NCI-H2171 (cell line): ENCODE measurements around the gene TP53TG3F.
"Not testable (repeated sequence)": the region's sequence is repeated elsewhere in the genome, so short reads cannot be mapped to it uniquely, and the experiment has no call there.

Source experiments
- DNase-seq: peaks from one replicate; lab custom pipeline; 2025; lab: John Stamatoyannopoulos, UW

Gene TP53TG3F, protein sequence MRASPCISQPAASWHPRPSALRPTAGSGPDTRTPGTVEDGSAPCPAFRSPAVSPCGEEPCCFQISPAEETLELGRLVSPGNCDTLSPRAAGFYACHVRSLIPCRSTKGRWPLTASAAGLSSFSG

DNA sequence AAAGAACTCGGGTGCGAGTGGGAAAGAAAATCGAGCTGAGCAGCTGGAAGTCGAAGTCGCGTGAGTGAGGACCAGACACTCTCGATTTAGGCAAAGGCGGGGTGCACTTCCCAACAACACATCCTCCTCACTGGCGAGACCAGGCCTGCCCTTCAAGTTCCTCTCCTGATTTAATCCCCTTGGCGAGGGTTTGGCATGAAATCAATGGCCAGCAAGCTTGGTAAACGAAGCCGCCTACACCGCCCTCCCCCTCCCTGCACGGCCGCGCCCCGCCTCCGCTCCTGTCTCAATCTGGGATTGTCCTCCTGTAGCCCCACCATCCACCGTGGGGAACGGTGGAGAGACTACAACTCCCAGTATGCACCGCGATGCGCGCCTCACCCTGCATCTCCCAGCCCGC is at the start of gene TP53TG3F:
TSS of gene TP53TG3F (plus strand) at position 301 of the 400 bp plus-strand sequence. CDS start at position 369, 68 bp downstream.
- DNase-seq: not testable (repeated sequence)

DNA sequence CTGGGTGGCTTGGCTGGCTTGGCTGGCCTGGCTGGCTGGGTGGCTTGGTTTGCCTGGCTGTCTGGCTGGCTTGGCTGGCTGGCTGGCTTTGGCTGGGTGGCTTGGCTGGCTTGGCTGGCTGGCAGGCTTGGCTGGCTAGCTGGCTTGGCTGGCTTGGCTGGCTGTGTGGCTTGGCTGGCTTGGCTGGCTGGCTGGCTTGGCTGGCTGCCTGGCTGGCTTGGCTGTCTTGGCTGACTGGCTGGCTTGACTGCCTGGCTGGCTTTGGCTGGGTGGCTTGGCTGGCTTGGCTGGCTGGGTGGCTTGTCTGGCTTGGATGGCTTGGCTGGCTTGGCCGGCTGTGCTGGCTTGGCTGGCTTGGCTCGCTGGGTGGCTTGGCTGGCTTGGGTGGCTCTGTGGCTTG is 32.2 kb downstream of the TP53TG3F start:
- not testable (repeated sequence) for DNase-seq

DNA sequence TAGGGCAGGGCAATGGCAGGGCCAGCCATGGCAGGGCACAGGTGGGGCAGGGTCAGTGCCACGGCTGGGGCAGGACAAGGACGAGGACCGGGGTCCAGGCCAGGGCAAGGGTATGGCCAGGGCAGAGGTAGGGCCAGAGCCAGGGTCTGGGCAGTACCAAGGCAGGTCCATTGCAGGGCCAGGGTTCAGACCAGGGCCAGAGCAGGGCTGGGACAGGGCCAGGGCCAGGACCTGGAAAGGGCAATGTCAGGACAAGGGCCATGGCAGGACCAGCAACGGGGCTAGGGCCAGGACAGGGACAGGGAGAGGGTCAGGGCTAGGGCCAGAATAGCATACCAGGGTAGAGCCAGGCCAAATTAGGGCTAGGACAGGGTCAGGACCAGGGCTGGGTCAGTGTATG is 47.8 kb downstream of the TP53TG3F start:
- DNase-seq: not testable (repeated sequence)

DNA sequence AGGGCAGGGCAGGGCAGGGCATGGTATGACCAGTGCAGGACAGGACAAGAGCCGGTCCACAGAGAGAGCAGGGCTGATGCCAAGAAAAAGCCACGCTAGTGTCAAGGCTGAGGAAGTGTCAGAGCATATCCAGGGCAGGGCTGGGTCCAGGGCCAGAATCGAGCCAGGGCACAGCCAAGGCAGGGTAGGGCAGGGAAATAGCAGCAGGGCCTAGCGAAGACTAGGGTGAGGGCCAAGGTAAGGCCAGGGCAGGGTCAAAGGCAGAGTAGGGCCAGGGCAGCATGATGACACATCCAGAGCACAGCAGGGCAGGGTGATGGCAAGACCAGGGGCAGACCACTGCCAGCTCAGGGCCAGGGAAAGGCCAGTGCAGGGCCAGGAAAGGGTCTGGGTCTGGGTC is 49.7 kb downstream of the TP53TG3F start:
- DNase-seq: not testable (repeated sequence)

DNA sequence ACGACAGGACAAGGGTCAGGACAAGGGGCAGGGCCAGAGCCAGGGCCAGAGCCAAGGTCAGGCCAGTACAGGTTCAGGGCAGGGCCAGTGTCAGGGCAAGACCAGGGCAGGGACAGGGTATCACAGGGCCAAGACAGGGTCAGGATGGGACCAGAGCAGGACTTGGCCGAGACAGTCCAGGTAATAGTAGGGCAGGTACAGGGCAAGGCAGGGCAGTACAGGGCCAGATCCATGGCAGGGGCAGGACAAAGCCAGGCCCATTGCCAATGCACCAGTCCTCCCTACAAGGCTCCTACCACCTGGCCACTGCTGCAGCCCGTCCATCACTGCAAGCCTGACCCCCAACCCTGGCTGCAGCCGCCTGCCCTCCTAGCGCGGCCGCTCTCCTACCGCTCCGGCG is 50.5 kb downstream of the TP53TG3F start:
- not testable (repeated sequence) for DNase-seq
